NCI-H2171 (cell line): Measurements from ENCODE around the gene CFAP97.
"Not testable (repeated sequence)": the region's sequence is repeated elsewhere in the genome, so short reads cannot be mapped to it uniquely, and the experiment has no call there.

ENCODE experiments used
- DNase-seq: peaks from one replicate; lab custom pipeline; 2025; lab: John Stamatoyannopoulos, UW

CFAP97 gene

DNA sequence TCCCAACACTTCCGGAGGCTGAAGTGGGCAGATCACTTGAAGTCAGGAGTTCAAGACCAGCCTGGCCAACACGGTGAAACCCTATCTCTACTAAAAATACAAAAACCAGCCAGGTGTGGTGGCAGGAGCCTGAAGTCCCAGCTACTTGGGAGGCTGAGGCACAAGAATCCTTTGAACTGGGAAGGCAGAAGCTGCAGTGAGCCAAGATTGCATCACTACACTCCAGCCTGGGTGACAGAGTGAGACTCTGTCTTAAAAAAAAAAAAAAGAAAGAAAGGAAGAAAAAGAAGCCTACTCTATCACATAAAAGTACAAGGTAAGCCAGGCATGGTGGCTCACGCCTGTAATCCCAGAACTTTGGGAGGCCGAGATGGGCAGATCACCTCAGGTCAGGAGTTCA lies 5.6 kb downstream of the CFAP97 start:
- not testable (repeated sequence) for DNase-seq

GRCh38 chr4:185196437-185196836 lies 7.4 kb downstream of the CFAP97 start:
- no peak for DNase-seq

DNA sequence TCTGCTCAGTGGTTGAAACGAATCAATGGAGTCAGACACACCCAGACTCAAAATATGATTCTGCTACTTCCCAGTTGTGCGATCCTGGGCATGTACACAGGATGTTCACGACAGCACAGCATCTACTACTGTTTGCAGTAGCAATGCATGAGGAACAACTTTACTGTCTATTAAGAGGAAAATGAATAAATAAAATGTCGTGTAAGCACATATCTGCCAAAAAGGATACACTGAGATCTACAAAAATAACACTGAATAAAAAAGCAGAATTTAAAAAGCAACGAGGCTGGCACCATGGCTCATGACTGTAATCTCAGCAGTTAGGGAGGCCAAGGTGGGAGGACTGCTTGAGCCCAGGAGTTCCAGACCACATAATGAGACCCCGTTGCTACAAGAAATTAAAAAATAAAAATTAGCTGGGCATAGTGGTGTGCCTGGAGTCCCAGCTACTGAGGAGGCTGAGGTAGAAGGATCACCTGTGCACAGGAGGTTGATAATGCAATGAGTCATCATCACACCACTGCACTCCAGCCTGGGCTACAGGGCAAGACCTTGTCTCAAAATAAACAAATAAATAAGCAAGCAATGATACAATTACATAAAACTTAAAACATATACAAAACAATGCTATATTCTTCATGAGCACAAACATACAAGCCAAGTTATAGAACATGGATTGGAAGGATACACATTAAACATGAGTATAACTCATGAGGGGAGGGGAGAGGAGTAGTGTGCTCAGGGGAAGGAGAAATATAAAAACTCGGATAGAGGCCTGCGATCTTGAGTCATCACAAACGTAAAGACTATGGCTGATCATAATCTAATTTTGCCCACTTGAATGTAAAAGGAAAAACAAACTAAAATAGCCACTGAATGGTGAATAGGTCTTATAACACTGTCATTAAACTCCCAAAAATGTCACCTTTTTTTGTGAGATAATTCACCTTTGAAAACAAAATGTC lies 8.6 kb downstream of the CFAP97 start:
- DNase-seq, result no peak

GRCh38 chr4:185192059-185192458 lies 11.7 kb downstream of the CFAP97 start:
- DNase-seq, result no peak

GRCh38 chr4:185190306-185190856 lies 13.4 kb downstream of the CFAP97 start:
- DNase-seq, result no peak

DNA sequence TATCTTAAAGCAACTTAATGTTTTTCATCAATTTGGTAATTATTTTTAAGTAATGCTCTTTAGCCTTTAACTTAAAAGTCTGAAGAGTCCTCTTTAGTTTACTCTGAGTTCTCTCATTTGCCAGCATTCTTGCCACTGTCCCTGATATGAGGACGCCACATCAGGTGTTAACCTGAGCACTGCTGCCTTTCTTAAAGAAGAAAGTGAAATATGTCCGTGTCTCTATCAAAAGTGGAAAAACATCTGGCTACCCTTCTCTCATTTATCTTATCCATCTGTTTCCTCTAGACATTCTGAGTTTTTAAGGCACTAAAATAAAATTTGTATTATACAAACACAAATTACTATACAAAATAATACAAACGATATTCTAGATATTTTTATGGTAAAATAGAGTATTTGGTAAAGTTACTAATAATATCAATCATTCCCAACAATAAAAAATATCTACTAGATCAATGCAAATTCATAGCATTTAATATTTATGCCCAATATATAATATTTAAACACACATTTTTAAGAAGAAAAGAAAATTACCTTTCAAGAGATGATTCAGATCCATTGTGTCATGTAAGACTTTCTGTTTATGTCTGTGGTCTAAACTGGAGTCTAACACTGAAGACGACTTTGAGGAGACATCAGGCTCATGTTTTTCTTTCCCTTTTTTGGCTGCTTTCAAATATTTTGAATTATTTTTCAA lies 14.0 kb downstream of the CFAP97 start:
- DNase-seq, result no peak

DNA sequence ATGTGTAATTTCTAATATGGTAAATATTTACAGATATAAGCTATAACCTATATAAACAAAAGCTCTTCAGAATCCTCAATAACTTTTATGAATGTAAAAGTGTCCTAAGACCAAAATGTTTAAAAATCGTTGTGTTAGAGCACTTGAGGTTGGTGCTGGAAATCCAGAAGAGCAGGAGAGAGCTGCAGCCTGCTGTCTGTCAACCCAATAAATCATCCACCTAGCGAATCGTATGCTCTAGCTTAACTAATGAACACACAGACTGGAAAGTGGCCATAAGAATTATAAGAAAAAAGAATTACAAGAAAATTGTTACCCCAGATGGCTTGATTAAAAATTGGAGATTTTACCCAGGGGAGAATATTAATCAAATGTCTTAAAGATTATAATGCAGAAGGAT lies 17.0 kb downstream of the CFAP97 start:
- no peak for DNase-seq

GRCh38 chr4:185183622-185184281 lies 20.0 kb downstream of the CFAP97 start:
- peak; percentile 76 for DNase-seq

GRCh38 chr4:185182239-185182638 lies 21.6 kb downstream of the CFAP97 start:
- DNase-seq, result no peak

DNA sequence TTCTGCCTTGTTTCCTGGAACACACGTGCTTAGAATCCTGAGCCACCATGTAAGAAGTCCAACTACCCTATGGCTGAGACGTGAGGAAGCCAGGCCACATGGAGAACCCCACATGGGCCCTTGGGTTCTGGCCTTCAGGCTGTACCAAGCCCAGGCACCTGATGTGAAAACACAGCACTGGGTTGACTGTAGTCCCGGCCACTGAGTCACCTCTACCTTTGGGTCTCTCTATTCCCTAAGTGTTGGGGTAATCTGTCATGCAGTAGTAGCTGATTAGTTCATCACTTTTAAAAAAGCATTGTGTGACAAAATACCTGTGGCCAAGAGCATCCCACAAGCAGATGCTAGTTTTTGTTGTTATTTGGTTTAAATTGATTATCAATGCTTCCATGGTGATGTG lies 24.3 kb downstream of the CFAP97 start:
- DNase-seq, result no peak

GRCh38 chr4:185171373-185172071 lies 32.3 kb downstream of the CFAP97 start:
- no peak for DNase-seq

GRCh38 chr4:185167234-185167633 lies 36.6 kb downstream of the CFAP97 start:
- DNase-seq, result no peak

DNA sequence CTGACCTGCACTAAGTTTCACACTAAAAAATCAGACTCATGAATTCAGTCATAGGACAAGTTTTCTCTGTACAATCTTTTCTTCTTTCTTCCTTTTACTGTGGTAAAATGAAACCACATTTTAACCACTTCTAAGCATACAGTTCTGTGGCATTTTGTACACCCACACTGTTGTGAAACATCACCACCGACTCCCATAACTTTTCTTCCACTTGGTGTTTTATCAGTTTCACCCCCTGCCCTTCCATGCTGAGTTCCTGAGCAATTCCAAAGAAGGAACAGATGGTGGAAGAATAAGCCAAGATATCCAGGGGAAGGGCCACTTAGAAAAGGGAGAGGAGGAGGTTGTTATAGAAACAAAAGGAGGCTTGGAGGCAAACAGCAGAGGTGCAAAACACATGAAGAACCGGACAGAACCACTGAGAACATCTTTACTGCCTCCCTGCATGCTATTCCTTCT lies 38.2 kb downstream of the CFAP97 start:
- DNase-seq, result no peak

GRCh38 chr4:185151296-185151695 lies 52.5 kb downstream of the CFAP97 start:
- no peak for DNase-seq

- no peak for DNase-seq
These were observed 54.4 kb downstream of the CFAP97 start for GRCh38 chr4:185149392-185149791.

- no peak for DNase-seq
These were observed 58.2 kb downstream of the CFAP97 start for GRCh38 chr4:185145572-185145971.

GRCh38 chr4:185144601-185145240 lies 59.1 kb downstream of the CFAP97 start:
- no peak for DNase-seq

DNA sequence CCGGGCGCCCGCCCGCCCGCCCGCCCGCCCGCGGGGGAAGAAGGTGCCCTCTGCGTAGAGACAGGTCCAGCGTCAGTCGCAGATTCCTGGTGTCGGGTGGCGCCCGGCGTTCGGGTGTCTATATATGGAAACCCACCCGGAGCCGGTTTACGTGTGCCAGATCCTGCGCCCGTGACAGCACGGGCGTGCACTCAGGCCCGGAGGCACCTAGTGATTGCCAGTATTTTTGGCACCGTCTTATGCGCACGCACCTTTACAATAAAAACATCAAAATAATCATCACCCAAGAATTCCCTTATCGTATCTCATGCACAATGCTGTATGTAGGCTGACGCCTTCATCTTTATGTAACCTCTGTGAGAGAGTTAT lies 60.2 kb downstream of the CFAP97 start:
- DNase-seq, result no peak

DNA sequence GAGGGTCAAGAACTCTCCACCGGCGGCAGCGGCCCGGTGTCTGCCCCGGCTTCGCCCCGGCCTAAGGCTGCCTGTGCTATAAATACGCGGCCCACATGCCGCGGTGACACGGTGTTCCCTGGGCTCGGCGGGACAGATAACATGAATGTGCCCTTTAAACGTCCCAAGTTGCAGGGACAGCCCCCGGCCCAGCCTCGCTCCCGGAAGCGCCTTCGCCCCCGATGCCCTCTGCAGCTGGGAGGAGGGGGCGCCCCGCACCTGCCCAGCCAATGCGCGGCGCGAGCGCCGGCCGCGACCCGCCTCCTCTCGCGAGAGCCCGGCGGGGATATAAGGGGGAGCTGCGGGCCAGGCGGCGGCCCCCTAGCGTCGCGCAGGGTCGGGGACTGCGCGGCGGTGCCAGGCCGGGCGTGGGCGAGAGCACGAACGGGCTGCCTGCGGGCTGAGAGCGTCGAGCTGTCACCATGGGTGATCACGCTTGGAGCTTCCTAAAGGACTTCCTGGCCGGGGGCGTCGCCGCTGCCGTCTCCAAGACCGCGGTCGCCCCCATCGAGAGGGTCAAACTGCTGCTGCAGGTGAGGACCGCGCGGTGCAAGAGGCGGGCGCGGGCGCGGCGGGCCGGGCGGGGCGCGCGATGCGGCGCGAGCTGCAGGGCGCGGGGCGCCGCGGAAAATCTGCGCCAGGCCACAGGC lies 60.7 kb downstream of the CFAP97 start, which contains the start of gene SLC25A4:
SLC25A4 (plus strand) TSS at position 355 of the 689 bp plus-strand sequence; CDS start at position 462, 107 bp downstream.
- peak; percentile 75 for DNase-seq

DNA sequence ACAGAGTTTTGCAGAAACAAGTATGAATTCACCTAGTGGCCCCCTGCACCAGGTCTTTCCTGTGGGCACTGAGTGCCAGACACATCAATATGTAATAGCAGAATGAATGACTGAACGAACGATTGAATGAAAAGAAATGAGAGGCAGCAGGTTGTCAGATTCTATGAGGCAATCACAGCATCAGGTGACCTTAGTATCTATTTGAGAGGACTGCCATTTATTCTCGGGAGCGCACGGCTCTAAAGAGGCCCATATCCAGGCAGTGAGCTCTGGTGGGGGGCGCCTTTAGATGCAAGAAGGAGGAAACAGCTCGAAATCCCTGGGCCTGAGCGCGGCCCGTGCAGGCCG lies 61.3 kb downstream of the CFAP97 start:
- DNase-seq, result no peak

- DNase-seq, result no peak
These were observed 62.0 kb downstream of the CFAP97 start for GRCh38 chr4:185141777-185142176.
